Transverse colon (tissue), 4 donors: ENCODE data around the gene HOXD3.

Experiments used
- EP300 ChIP-seq: sonication (generic); formaldehyde crosslinking; IDR thresholded peaks from one replicate; pipeline ENCODE4 v1.6.1; 2017; ENCODE audit warnings: antibody characterized with exemption, low read depth
- POLR2AphosphoS5 ChIP-seq, 3 donors: sonication (generic); formaldehyde crosslinking; IDR thresholded peaks; one replicate each; pipeline ENCODE4 v1.6.1; 2016; ENCODE audit warnings: antibody characterized with exemption in 3 of 3
- TF ChIP-seq, protein P1 (sequence below), 5 experiments: fragments of 200-600 bp in 3 of 5; fragments of 450-650 bp in 2 of 5; sonication (generic) in 3 of 5; IDR thresholded peaks; 1 replicate in 2 of 5; 2 replicates in 3 of 5; pipeline ENCODE4 v1.5.1; 2016 to 2017; ENCODE audit warnings: antibody characterized with exemption in 5 of 5, inconsistent platforms in 3 of 5, mild to moderate bottlenecking in 2 of 5, moderate library complexity in 1 of 5

DNA sequence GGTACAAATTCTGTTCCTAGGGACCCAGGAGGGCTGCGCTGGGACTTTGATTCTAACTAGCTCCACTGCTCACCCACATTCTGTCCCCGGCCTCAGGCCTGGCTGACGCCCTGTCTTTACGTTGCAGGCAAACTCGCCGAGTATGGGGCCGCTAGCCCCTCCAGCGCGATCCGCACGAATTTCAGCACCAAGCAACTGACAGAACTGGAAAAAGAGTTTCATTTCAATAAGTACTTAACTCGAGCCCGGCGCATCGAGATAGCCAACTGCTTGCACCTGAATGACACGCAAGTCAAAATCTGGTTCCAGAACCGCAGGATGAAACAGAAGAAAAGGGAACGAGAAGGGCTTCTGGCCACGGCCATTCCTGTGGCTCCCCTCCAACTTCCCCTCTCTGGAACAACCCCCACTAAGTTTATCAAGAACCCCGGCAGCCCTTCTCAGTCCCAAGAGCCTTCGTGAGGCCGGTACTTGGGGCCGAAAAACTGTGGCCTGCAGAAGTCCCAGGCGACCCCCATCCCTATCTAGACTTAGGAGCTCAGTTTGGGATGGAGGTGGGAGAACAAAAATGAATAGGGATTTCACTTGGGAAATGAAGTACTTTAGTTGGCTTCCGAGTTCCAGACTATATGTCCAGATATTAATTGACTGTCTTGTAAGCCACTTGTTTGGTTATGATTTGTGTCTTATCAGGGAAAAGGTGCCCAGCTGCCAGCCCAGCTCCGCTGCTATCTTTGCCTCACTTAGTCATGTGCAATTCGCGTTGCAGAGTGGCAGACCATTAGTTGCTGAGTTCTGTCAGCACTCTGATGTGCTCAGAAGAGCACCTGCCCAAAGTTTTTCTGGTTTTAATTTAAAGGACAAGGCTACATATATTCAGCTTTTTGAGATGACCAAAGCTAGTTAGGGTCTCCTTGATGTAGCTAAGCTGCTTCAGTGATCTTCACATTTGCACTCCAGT is 32.9 kb downstream of the HOXD3 start:
- TF ChIP-seq, protein P1, sequence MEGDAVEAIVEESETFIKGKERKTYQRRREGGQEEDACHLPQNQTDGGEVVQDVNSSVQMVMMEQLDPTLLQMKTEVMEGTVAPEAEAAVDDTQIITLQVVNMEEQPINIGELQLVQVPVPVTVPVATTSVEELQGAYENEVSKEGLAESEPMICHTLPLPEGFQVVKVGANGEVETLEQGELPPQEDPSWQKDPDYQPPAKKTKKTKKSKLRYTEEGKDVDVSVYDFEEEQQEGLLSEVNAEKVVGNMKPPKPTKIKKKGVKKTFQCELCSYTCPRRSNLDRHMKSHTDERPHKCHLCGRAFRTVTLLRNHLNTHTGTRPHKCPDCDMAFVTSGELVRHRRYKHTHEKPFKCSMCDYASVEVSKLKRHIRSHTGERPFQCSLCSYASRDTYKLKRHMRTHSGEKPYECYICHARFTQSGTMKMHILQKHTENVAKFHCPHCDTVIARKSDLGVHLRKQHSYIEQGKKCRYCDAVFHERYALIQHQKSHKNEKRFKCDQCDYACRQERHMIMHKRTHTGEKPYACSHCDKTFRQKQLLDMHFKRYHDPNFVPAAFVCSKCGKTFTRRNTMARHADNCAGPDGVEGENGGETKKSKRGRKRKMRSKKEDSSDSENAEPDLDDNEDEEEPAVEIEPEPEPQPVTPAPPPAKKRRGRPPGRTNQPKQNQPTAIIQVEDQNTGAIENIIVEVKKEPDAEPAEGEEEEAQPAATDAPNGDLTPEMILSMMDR (IDR thresholded peaks at IDR 0.05) = no peak
- TF ChIP-seq POLR2AphosphoS5 (IDR thresholded peaks at IDR 0.05) (no peak), EP300 (no peak)
